HFFc6 (cell line): ENCODE data around the gene PSME3. TPM values are rescaled to one million over a fixed set of nuclear protein-coding genes. Genes with fewer than 3 reads are reported as not detected.
A peak's percentile ranks its signal among the peaks of the same experiment; 100 is the strongest.

Experiments used
- DNase-seq: peaks from one replicate; pipeline ENCODE4 v3.0.0-alpha.2; 2018
- H3K27ac Mint-ChIP-seq: 2 replicates; pipeline ENCODE4 v1.8.0; 2020; ENCODE audit warnings: mild to moderate bottlenecking, mixed read lengths
- H3K27me3 Mint-ChIP-seq: 2 replicates; pipeline ENCODE4 v1.8.0; 2021; ENCODE audit warnings: mild to moderate bottlenecking, moderate library complexity, mixed read lengths; ENCODE audit not compliant: insufficient read depth
- H3K36me3 Mint-ChIP-seq: 2 replicates; pipeline ENCODE4 v1.8.0; 2021; ENCODE audit warnings: low read depth, mixed read lengths
- H3K4me1 Mint-ChIP-seq: 2 replicates; pipeline ENCODE4 v1.8.0; 2020; ENCODE audit warnings: low read depth, mixed read lengths
- H3K4me3 Mint-ChIP-seq: 2 replicates; pipeline ENCODE4 v1.8.0; 2020; ENCODE audit warnings: mild to moderate bottlenecking, moderate library complexity, mixed read lengths
- H3K9me3 Mint-ChIP-seq: 2 replicates; pipeline ENCODE4 v1.8.0; 2020; ENCODE audit warnings: mild to moderate bottlenecking, mixed read lengths
- CTCF ChIP-seq: fragments of 200-600 bp; sonication (generic); IDR thresholded peaks from 2 replicates; pipeline ENCODE4 v1.5.0; 2021; ENCODE audit warnings: antibody characterized with exemption, mild to moderate bottlenecking
- total RNA-seq, 6 experiments: library from RNA; stranded (reverse); fragmentation: NEBNext Ultra II Directional; extraction: Animal tissue kit (Norgen Biotek cat#: 25700); gene quantifications; 2 replicates in 1 of 6; 3 replicates in 5 of 6; pipeline ENCODE4 v1.2.3, GENCODE V29; 2021

PSME3 gene
- total RNA-seq, 6 experiments from 2014 or later = 153 to 184 (median 162) TPM

GRCh38 chr17:42830971-42831370, 2.2 kb upstream of the PSME3 start:
- Mint-ChIP-seq H3K4me1 (peaks cover 21% of the 10 kb centered on the region), H3K9me3 (no peaks in the 10 kb centered on the region), H3K27ac (no peak overlapping the region), H3K27me3 (peaks cover 4% of the 10 kb centered on the region; the same call in 1 of the 2 replicates), H3K36me3 (peaks cover 10% of the 10 kb centered on the region; the same call in 1 of the 2 replicates), H3K4me3 (no peak overlapping the region)
- DNase-seq = no peak
- no peak for TF ChIP-seq CTCF

DNA sequence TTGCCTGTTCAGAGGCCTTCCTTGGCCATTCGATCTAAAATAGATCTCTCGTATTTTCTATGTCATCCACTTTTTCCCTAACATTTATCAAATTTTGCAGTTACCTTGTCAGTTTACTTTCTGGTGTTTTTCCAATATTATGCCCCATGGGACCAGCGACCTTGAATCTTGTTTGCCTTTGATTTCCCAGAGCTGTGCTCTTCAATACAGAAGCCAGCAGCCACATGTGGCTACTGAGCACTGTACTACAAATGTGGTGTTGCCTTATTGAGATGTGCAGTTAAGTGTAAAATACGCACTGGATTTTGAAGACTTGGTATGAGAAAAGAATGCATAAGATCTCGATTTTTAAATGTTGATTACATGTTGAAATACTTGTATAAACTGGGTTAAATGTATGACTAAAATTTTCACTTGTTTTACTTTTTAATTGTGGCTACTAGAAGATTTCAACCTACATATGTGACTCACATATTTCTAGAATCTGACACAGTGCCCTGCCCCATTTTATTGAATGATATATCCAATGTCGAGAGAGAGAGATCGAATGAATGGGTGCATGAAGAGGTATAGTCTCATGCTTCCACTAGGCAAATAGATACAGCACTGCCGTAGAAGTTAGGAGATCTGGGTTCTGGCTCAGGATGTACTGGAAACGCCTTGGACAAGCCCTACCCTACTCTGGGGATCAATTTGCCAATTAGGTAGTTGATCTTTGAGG, 824 bp upstream of the PSME3 start:
- Mint-ChIP-seq H3K27ac (peak overlapping the region; percentile 99), H3K4me1 (peaks cover 21% of the 10 kb centered on the region), H3K27me3 (peaks cover 4% of the 10 kb centered on the region; the same call in 1 of the 2 replicates), H3K36me3 (peaks cover 10% of the 10 kb centered on the region; the same call in 1 of the 2 replicates), H3K9me3 (no peaks in the 10 kb centered on the region), H3K4me3 (peak overlapping the region; percentile 98)
- TF ChIP-seq CTCF = no peak
- no peak for DNase-seq

- no peak for DNase-seq
- H3K27ac Mint-ChIP-seq = peak overlapping the region; percentile 99
- no peaks in the 10 kb centered on the region for H3K9me3 Mint-ChIP-seq
- H3K36me3 Mint-ChIP-seq = peaks cover 20% of the 10 kb centered on the region
- peaks cover 21% of the 10 kb centered on the region for H3K4me1 Mint-ChIP-seq
- no peak for TF ChIP-seq CTCF
- H3K4me3 Mint-ChIP-seq = peak overlapping the region; percentile 98
- peaks cover 5% of the 10 kb centered on the region; the same call in 1 of the 2 replicates for H3K27me3 Mint-ChIP-seq
Observed at GRCh38 chr17:42833767-42834422, 698 bp downstream of the PSME3 start.

- no peak overlapping the region for H3K27ac Mint-ChIP-seq
- H3K36me3 Mint-ChIP-seq = peaks cover 27% of the 10 kb centered on the region
Observed at GRCh38 chr17:42835732-42836131, 2.5 kb downstream of the PSME3 start.

More at GRCh38 chr17:42835732-42836131, 2.5 kb downstream of the PSME3 start:
- H3K27me3 Mint-ChIP-seq = peaks cover 5% of the 10 kb centered on the region; the same call in 1 of the 2 replicates
- TF ChIP-seq CTCF = no peak
- H3K4me1 Mint-ChIP-seq = peaks cover 21% of the 10 kb centered on the region
- no peak overlapping the region for H3K4me3 Mint-ChIP-seq
- no peak for DNase-seq
- H3K9me3 Mint-ChIP-seq = no peaks in the 10 kb centered on the region
